ENCODE results near the gene JAZF1.

DNA sequence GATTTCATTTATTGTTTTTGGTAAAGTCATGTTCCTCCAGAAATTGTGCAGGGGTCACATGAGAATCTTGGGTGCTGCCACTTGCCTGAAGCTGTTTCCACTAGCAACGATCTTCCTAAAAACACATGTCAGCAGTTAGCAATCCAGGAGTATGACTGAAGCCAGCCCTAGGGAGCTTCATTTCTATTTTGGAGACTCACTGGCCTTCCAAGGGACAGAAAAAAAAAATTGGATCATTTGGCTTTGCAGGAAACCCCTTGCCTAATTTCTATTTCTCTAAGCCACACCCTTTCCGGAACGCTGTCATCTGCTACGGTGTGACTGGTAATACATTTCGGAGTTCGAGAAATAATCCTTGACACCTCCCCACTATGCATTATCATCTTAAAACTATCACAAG, 236.0 kb downstream of the JAZF1 start:
- TF ChIP-seq, protein P1, sequence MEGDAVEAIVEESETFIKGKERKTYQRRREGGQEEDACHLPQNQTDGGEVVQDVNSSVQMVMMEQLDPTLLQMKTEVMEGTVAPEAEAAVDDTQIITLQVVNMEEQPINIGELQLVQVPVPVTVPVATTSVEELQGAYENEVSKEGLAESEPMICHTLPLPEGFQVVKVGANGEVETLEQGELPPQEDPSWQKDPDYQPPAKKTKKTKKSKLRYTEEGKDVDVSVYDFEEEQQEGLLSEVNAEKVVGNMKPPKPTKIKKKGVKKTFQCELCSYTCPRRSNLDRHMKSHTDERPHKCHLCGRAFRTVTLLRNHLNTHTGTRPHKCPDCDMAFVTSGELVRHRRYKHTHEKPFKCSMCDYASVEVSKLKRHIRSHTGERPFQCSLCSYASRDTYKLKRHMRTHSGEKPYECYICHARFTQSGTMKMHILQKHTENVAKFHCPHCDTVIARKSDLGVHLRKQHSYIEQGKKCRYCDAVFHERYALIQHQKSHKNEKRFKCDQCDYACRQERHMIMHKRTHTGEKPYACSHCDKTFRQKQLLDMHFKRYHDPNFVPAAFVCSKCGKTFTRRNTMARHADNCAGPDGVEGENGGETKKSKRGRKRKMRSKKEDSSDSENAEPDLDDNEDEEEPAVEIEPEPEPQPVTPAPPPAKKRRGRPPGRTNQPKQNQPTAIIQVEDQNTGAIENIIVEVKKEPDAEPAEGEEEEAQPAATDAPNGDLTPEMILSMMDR (IDR thresholded peaks at IDR 0.05): no peak
- no peak for TF ChIP-seq EZH2 (IDR thresholded peaks at IDR 0.05; ENCODE audit: borderline replicate concordance, insufficient read depth, low read depth, low read length, poor library complexity, severe bottlenecking)

Data from B cell (primary cell).